OCI-LY1 (cell line): ENCODE data around the gene B3GNT3.

ENCODE experiments used
- H2AFZ ChIP-seq: fragments of 200-600 bp; sonication (generic), shearing (Covaris generic); 2 replicates; pipeline ENCODE4 v1.6.0; 2014; ENCODE audit warnings: antibody characterized with exemption, mild to moderate bottlenecking, low read length
- H3F3A ChIP-seq: fragments of 200-600 bp; sonication (generic), shearing (Covaris generic); 2 replicates; pipeline ENCODE4 v1.6.0; 2014; ENCODE audit warnings: mild to moderate bottlenecking, antibody characterized with exemption, low read length, moderate library complexity; ENCODE audit not compliant: insufficient read depth
- H3K27ac ChIP-seq: fragments of 200-600 bp; sonication (generic); 2 replicates; pipeline ENCODE4 v1.5.1; 2014; ENCODE audit warnings: low read length, mixed run types, mild to moderate bottlenecking, low read depth; ENCODE audit not compliant: poor library complexity, severe bottlenecking
- H3K27me3 ChIP-seq: fragments of 200-600 bp; sonication (generic); 2 replicates; pipeline ENCODE4 v1.6.0; 2014; ENCODE audit warnings: antibody characterized with exemption, mild to moderate bottlenecking, low read length, moderate library complexity; ENCODE audit not compliant: insufficient read depth
- H3K36me3 ChIP-seq: fragments of 200-600 bp; sonication (generic); 2 replicates; pipeline ENCODE4 v1.6.1; 2014; ENCODE audit warnings: mild to moderate bottlenecking, antibody characterized with exemption, low read length, moderate library complexity, mixed read lengths; ENCODE audit not compliant: insufficient read depth
- H3K4me1 ChIP-seq: fragments of 200-600 bp; sonication (generic); 2 replicates; pipeline ENCODE4 v1.5.1; 2014; ENCODE audit warnings: mild to moderate bottlenecking, low read length, moderate library complexity; ENCODE audit not compliant: insufficient read depth, severe bottlenecking
- H3K4me2 ChIP-seq: fragments of 200-600 bp; sonication (generic), shearing (Covaris generic); 2 replicates; pipeline ENCODE4 v1.6.1; 2014; ENCODE audit warnings: low read length
- H3K4me3 ChIP-seq: fragments of 200-600 bp; sonication (generic); 2 replicates; pipeline ENCODE4 v1.5.1; 2014; ENCODE audit warnings: low read length, low read depth, mild to moderate bottlenecking, mixed read lengths; ENCODE audit not compliant: poor library complexity, severe bottlenecking
- H3K79me2 ChIP-seq: fragments of 200-600 bp; shearing (Covaris generic); 2 replicates; pipeline ENCODE4 v1.6.1; 2016; ENCODE audit warnings: mixed run types, low read length, mixed read lengths; ENCODE audit not compliant: insufficient read depth
- H3K9ac ChIP-seq: fragments of 200-600 bp; sonication (generic), shearing (Covaris generic); 2 replicates; pipeline ENCODE4 v1.6.1; 2014; ENCODE audit warnings: mild to moderate bottlenecking, low read length, mixed read lengths
- H3K9me2 ChIP-seq: fragments of 200-600 bp; sonication (generic), shearing (Covaris generic); 2 replicates; pipeline ENCODE4 v1.6.1; 2014; ENCODE audit warnings: low read depth, mild to moderate bottlenecking, low read length, mixed read lengths
- H3K9me3 ChIP-seq: fragments of 200-600 bp; shearing (Covaris generic); 2 replicates; pipeline ENCODE4 v1.6.1; 2014; ENCODE audit warnings: low read length, mixed read lengths
- H4K20me1 ChIP-seq: fragments of 200-600 bp; sonication (generic), shearing (Covaris generic); 2 replicates; pipeline ENCODE4 v1.6.0; 2016; ENCODE audit warnings: mild to moderate bottlenecking, low read length; ENCODE audit not compliant: insufficient read depth
- EZH2 ChIP-seq: fragments of 200-600 bp; sonication (generic), shearing (Covaris generic); IDR thresholded peaks from 2 replicates; pipeline ENCODE4 v1.8.0; 2017; ENCODE audit warnings: borderline replicate concordance, mixed run types, mild to moderate bottlenecking, antibody characterized with exemption, low read length, moderate library complexity, mixed read lengths
- TF ChIP-seq, protein P1 (sequence below): fragments of 200-600 bp; sonication (generic), shearing (Covaris generic); IDR thresholded peaks from 2 replicates; pipeline ENCODE4 v1.5.1; 2017; ENCODE audit warnings: mild to moderate bottlenecking, antibody characterized with exemption, low read length, moderate library complexity, mixed read lengths

B3GNT3 gene

DNA sequence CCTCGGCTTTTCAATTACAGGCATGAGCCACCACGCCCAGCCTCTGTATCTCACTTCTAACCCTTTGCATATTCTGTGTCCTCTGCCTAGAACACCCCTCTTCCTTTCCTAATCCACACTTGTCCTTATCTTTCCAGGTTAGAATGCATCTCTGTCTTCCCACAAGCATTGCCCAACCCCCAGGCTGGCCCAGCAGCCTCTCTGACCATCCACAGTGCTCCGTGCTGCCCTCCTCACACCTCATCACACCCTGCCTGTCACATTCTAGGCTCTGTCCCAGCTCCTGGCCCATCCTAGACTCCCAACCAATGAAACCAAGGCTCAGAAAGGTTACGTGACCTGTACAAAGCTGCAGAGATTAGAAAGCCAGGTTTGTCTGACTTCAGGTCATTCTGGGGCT is 41.6 kb downstream of the B3GNT3 start:
- no peak for TF ChIP-seq EZH2
- TF ChIP-seq, protein P1, sequence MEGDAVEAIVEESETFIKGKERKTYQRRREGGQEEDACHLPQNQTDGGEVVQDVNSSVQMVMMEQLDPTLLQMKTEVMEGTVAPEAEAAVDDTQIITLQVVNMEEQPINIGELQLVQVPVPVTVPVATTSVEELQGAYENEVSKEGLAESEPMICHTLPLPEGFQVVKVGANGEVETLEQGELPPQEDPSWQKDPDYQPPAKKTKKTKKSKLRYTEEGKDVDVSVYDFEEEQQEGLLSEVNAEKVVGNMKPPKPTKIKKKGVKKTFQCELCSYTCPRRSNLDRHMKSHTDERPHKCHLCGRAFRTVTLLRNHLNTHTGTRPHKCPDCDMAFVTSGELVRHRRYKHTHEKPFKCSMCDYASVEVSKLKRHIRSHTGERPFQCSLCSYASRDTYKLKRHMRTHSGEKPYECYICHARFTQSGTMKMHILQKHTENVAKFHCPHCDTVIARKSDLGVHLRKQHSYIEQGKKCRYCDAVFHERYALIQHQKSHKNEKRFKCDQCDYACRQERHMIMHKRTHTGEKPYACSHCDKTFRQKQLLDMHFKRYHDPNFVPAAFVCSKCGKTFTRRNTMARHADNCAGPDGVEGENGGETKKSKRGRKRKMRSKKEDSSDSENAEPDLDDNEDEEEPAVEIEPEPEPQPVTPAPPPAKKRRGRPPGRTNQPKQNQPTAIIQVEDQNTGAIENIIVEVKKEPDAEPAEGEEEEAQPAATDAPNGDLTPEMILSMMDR = no peak
- Histone ChIP-seq H4K20me1 (no peaks in the 10 kb centered on the region), H3K27me3 (no peaks in the 10 kb centered on the region), H3K4me2 (no peak overlapping the region), H3K4me1 (no peaks in the 10 kb centered on the region), H3K27ac (no peak overlapping the region), H3K36me3 (no peaks in the 10 kb centered on the region), H3F3A (no peaks in the 10 kb centered on the region), H3K79me2 (no peaks in the 10 kb centered on the region), H3K9me3 (no peaks in the 10 kb centered on the region), H2AFZ (no peak overlapping the region), H3K9me2 (no peaks in the 10 kb centered on the region), H3K9ac (no peak overlapping the region), H3K4me3 (no peak overlapping the region)

DNA sequence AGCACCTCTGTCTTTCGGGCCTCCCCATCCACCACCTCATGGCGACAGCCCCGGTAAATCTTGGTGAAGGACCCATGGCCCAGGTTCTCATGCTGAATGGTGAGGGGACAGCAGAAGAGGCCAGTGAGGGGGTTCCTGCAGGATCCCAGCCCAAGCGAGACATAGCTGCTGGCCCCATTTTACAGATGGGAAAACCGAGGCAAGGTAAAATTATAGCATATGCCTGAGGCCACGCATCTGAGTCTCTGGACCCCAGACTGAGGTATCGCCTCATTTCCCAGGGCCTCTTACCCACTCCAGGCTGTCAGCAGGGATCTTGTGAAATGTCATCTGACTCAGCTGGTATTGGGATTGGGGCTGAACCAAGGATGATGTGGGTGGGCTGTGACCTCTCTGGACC is 43.0 kb downstream of the B3GNT3 start:
- Histone ChIP-seq H3K4me1 (no peaks in the 10 kb centered on the region), H3K27me3 (no peaks in the 10 kb centered on the region), H3K4me3 (no peak overlapping the region), H3K36me3 (no peaks in the 10 kb centered on the region), H3K9me2 (no peaks in the 10 kb centered on the region), H3K79me2 (no peaks in the 10 kb centered on the region), H2AFZ (no peak overlapping the region), H3K9me3 (no peaks in the 10 kb centered on the region), H3K9ac (no peak overlapping the region), H3F3A (no peaks in the 10 kb centered on the region), H3K27ac (no peak overlapping the region), H4K20me1 (no peaks in the 10 kb centered on the region), H3K4me2 (no peak overlapping the region)
- TF ChIP-seq, protein P1 = no peak
- no peak for TF ChIP-seq EZH2

DNA sequence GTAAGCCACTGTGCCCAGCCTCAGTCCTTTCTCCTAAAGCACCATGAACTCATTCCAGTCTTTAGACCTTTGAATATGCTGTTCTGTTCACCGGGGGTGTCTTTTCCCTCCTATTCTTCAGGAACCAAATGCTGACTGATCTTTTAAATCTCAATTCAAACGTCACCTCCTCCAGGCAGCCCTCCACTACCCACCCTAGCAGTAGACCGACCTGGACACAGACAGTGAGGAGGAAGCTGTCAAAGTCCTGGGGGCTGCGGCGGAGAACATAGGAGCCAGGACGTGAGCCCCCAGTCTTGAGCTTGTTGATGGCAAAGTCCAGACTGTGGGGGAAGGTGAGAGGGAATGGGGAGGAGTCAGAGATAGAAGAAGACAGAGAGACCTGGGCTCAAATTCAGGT is 45.1 kb downstream of the B3GNT3 start:
- TF ChIP-seq, protein P1 = no peak
- no peak for TF ChIP-seq EZH2
- no peaks in the 10 kb centered on the region for H3K9me2 ChIP-seq
- no peaks in the 10 kb centered on the region for H3K9me3 ChIP-seq
- H3K36me3 ChIP-seq = no peaks in the 10 kb centered on the region
- no peaks in the 10 kb centered on the region for H3K4me1 ChIP-seq
- H3K27ac ChIP-seq = no peak overlapping the region
- H3K79me2 ChIP-seq = no peaks in the 10 kb centered on the region
- H3K4me2 ChIP-seq = no peak overlapping the region
- no peaks in the 10 kb centered on the region for H3K27me3 ChIP-seq
- no peaks in the 10 kb centered on the region for H3F3A ChIP-seq
- no peak overlapping the region for H3K4me3 ChIP-seq
- no peak overlapping the region for H3K9ac ChIP-seq
- H4K20me1 ChIP-seq = no peaks in the 10 kb centered on the region
- H2AFZ ChIP-seq = no peak overlapping the region
